ENCODE data around the gene SEL1L3. TPM values are rescaled to one million over a fixed set of nuclear protein-coding genes. Genes with fewer than 3 reads are reported as not detected.

The SEL1L3 gene
- total RNA-seq, 1 donor from 2014 or later: 24.9 TPM

- no peaks in the 10 kb centered on the region for H3K9me3 ChIP-seq (ENCODE audit: insufficient read depth, low read depth, low read length)
- TF ChIP-seq EZH2 (IDR thresholded peaks at IDR 0.05; ENCODE audit: insufficient read depth, low read length) (no peak), CTCF (IDR thresholded peaks at IDR 0.05; ENCODE audit: insufficient read depth, low read depth, low read length) (no peak)
- FAIRE-seq (no peak), DNase-seq (ENCODE audit: low read depth) (peak; percentile 85)
- H3K4me1 ChIP-seq (ENCODE audit: insufficient read depth, low read length): peaks cover 40% of the 10 kb centered on the region
- Mint-ChIP-seq H3K27ac (ENCODE audit: unreplicated experiment) (peak overlapping the region; percentile 20), H3K4me3 (ENCODE audit: unreplicated experiment) (no peak overlapping the region), H3K4me1 (ENCODE audit: low read depth, unreplicated experiment) (peaks cover 48% of the 10 kb centered on the region), H3K27me3 (ENCODE audit: low read depth, unreplicated experiment) (no peaks in the 10 kb centered on the region), H3K36me3 (ENCODE audit: low read depth, unreplicated experiment) (peaks cover 6% of the 10 kb centered on the region), H3K9me3 (ENCODE audit: unreplicated experiment) (no peaks in the 10 kb centered on the region)
- no peaks in the 10 kb centered on the region for H3K36me3 ChIP-seq (ENCODE audit: insufficient read depth, low read length)
- peak overlapping the region; percentile 89 for H3K27ac ChIP-seq (ENCODE audit: low read depth, low read length)
- no peak overlapping the region for H3K4me3 ChIP-seq (ENCODE audit: insufficient read depth, low read depth, low read length)
- H2AFZ ChIP-seq (ENCODE audit: low read depth, low read length): peak overlapping the region; percentile 34
- H3K79me2 ChIP-seq (ENCODE audit: insufficient read depth, low read length): no peaks in the 10 kb centered on the region
- H4K20me1 ChIP-seq (ENCODE audit: insufficient read depth, low read length): no peaks in the 10 kb centered on the region
- no peaks in the 10 kb centered on the region for H3K27me3 ChIP-seq (ENCODE audit: insufficient read depth, low read length)
- peak overlapping the region; percentile 72 for H3K9ac ChIP-seq (ENCODE audit: low read length)
- peak overlapping the region; percentile 79 for H3K4me2 ChIP-seq (ENCODE audit: low read length)
Observed at GRCh38 chr4:25810461-25811373, 52.1 kb downstream of the SEL1L3 start.

- no peak overlapping the region for H3K4me3 Mint-ChIP-seq (ENCODE audit: unreplicated experiment)
- H3K27ac ChIP-seq (ENCODE audit: low read depth, low read length): no peak overlapping the region
- no peak overlapping the region for H3K4me3 ChIP-seq (ENCODE audit: insufficient read depth, low read depth, low read length)
- no peaks in the 10 kb centered on the region for H4K20me1 ChIP-seq (ENCODE audit: insufficient read depth, low read length)
- no peaks in the 10 kb centered on the region for H3K27me3 Mint-ChIP-seq (ENCODE audit: low read depth, unreplicated experiment)
- H3K36me3 ChIP-seq (ENCODE audit: insufficient read depth, low read length): no peaks in the 10 kb centered on the region
- H3K79me2 ChIP-seq (ENCODE audit: insufficient read depth, low read length): no peaks in the 10 kb centered on the region
- no peak overlapping the region for H2AFZ ChIP-seq (ENCODE audit: low read depth, low read length)
- H3K9me3 ChIP-seq (ENCODE audit: insufficient read depth, low read depth, low read length): no peaks in the 10 kb centered on the region
- peaks cover 37% of the 10 kb centered on the region for H3K4me1 ChIP-seq (ENCODE audit: insufficient read depth, low read length)
- TF ChIP-seq EZH2 (IDR thresholded peaks at IDR 0.05; ENCODE audit: insufficient read depth, low read length) (no peak), CTCF (IDR thresholded peaks at IDR 0.05; ENCODE audit: insufficient read depth, low read depth, low read length) (no peak)
- H3K4me2 ChIP-seq (ENCODE audit: low read length): no peak overlapping the region
- peak overlapping the region; percentile 62 for H3K27ac Mint-ChIP-seq (ENCODE audit: unreplicated experiment)
- FAIRE-seq (no peak), DNase-seq (ENCODE audit: low read depth) (no peak)
- H3K4me1 Mint-ChIP-seq (ENCODE audit: low read depth, unreplicated experiment): peaks cover 44% of the 10 kb centered on the region
- peaks cover 6% of the 10 kb centered on the region for H3K36me3 Mint-ChIP-seq (ENCODE audit: low read depth, unreplicated experiment)
- H3K9me3 Mint-ChIP-seq (ENCODE audit: unreplicated experiment): no peaks in the 10 kb centered on the region
- H3K9ac ChIP-seq (ENCODE audit: low read length): no peak overlapping the region
- no peaks in the 10 kb centered on the region for H3K27me3 ChIP-seq (ENCODE audit: insufficient read depth, low read length)
Observed at GRCh38 chr4:25809996-25810395, 52.8 kb downstream of the SEL1L3 start.

Measured in astrocyte (in vitro differentiated cells and primary cell).